GM12878 (cell line): ENCODE results near the gene TWF1. TPM values are rescaled to one million over a fixed set of nuclear protein-coding genes. Genes with fewer than 3 reads are reported as not detected.

ENCODE experiments used
- ATAC-seq: fragments of 200-7000 bp; cut with Tn5 transposase; 3 replicates; pipeline ENCODE4 v1.9.1; 2020; ENCODE audit warnings: mild to moderate bottlenecking, moderate library complexity
- BruUV-seq: library from RNA; stranded (reverse); fragments of 400-500 nt; replicated peaks from 2 replicates; lab custom pipeline; 2021; lab: Mats Ljungman, UMichigan
- CTCF ChIA-PET: fragments of 300-600 bp; sonication (Branson Sonifier 250); formaldehyde crosslinking; extraction: SDS; loops from one replicate; lab custom pipeline; 2021; ENCODE audit warnings: inconsistent platforms; lab: Yijun Ruan, JAX
- POLR2A ChIA-PET: fragments of 350-600 bp; formaldehyde crosslinking; extraction: SDS; loops from one replicate; lab custom pipeline; 2021; ENCODE audit warnings: inconsistent platforms; lab: Charles Lee
- RAD21 ChIA-PET: fragments of 300-600 bp; sonication (Branson Sonifier 250); formaldehyde crosslinking; loops from one replicate; lab custom pipeline; 2023; ENCODE audit warnings: antibody characterized with exemption; ENCODE audit not compliant: unreplicated experiment; lab: Charles Lee
- SMC1A ChIA-PET: fragments of 300-600 bp; sonication (Branson Sonifier 250); formaldehyde crosslinking; loops from one replicate; lab custom pipeline; 2023; ENCODE audit not compliant: unreplicated experiment, uncharacterized antibody; lab: Charles Lee
- DNase-seq: peaks from one replicate; pipeline ENCODE4 v3.0.0-alpha.2; 2011; ENCODE audit warnings: low read depth, low spot score
- FAIRE-seq: peaks from 3 replicates; lab custom pipeline; 2011; peaks lifted over from hg19 to GRCh38; lab: Jason Lieb, UNC
- H2AFZ ChIP-seq: 2 replicates; pipeline ENCODE4 v1.6.0; 2011; ENCODE audit warnings: low read depth, low read length, control low read depth; ENCODE audit not compliant: control insufficient read depth
- H3K27ac ChIP-seq: 2 replicates; pipeline ENCODE4 v1.5.1; 2011; ENCODE audit warnings: control low read depth; ENCODE audit not compliant: control insufficient read depth, insufficient read depth
- H3K27me3 ChIP-seq, 2 experiments: replicated peaks in 1 of 2; 2 replicates each; pipeline versions ENCODE4 v1.6.0 to v1.6.1; 2011; ENCODE audit warnings: low read length in 1 of 2; ENCODE audit not compliant: control insufficient read depth in 2 of 2, insufficient read depth in 2 of 2
- H3K36me3 ChIP-seq, 2 experiments: 2 replicates each; pipeline ENCODE4 v1.5.1; 2011; ENCODE audit warnings: low read length in 1 of 2; ENCODE audit not compliant: control insufficient read depth in 2 of 2, insufficient read depth in 2 of 2
- H3K4me1 ChIP-seq: 2 replicates; pipeline ENCODE4 v1.6.1; 2011; ENCODE audit warnings: mild to moderate bottlenecking, low read length, moderate library complexity, mixed read lengths; ENCODE audit not compliant: control insufficient read depth, insufficient read depth
- H3K4me2 ChIP-seq: 2 replicates; pipeline ENCODE4 v1.6.0; 2011; ENCODE audit warnings: control low read depth; ENCODE audit not compliant: control insufficient read depth, insufficient read depth
- H3K4me3 ChIP-seq: fragments of 200-600 bp; sonication (generic); 2 replicates; pipeline ENCODE4 v1.5.1; 2016
- H3K79me2 ChIP-seq: 2 replicates; pipeline ENCODE4 v1.6.0; 2011; ENCODE audit warnings: low read length; ENCODE audit not compliant: control insufficient read depth, insufficient read depth
- H3K9ac ChIP-seq: 2 replicates; pipeline ENCODE4 v1.8.0; 2011; ENCODE audit warnings: low read length, control low read depth, mixed read lengths; ENCODE audit not compliant: control insufficient read depth, insufficient read depth
- H3K9me3 ChIP-seq: replicated peaks from 3 replicates; pipeline ENCODE4 v1.5.1; 2011; ENCODE audit warnings: mild to moderate bottlenecking, low read length; ENCODE audit not compliant: control insufficient read depth, insufficient read depth
- H4K20me1 ChIP-seq: 2 replicates; pipeline ENCODE4 v1.6.0; 2011; ENCODE audit not compliant: control insufficient read depth, insufficient read depth
- CREM ChIP-seq: IDR thresholded peaks from 2 replicates; pipeline ENCODE4 v1.6.1; 2014; ENCODE audit warnings: antibody characterized with exemption, low read depth
- GATAD2B ChIP-seq: fragments of 450-650 bp; conservative IDR thresholded peaks from 2 replicates; pipeline ENCODE4 v1.6.1; 2017; ENCODE audit warnings: low read depth, mild to moderate bottlenecking, moderate library complexity
- IRF4 ChIP-seq: IDR thresholded peaks from 2 replicates; pipeline ENCODE4 v1.6.1; 2011; ENCODE audit warnings: low read depth, low read length
- NKRF ChIP-seq: fragments of 450-650 bp; conservative IDR thresholded peaks from 2 replicates; pipeline ENCODE4 v1.6.1; 2017; ENCODE audit warnings: mild to moderate bottlenecking, moderate library complexity
- POLR2AphosphoS5 ChIP-seq: IDR thresholded peaks from 2 replicates; pipeline ENCODE4 v1.6.1; 2011; ENCODE audit warnings: mild to moderate bottlenecking, low read length, inconsistent platforms
- TARDBP ChIP-seq: IDR thresholded peaks from 2 replicates; pipeline ENCODE4 v1.6.1; 2016; ENCODE audit warnings: borderline replicate concordance
- ZNF274 ChIP-seq: IDR thresholded peaks from one replicate; pipeline ENCODE4 v1.8.0; 2011; ENCODE audit not compliant: insufficient read length, insufficient read depth
- WGBS: methylation state at CpG from one replicate; pipeline ENCODE4 v1.1.6; 2016; ENCODE audit warnings: low lambda C conversion rate; ENCODE audit not compliant: insufficient replicate concordance, insufficient coverage; ENCODE audit errors: missing lambda C conversion rate; 5-methylcytosine and 5-hydroxymethylcytosine counted together
- in situ Hi-C: fragments of 300-500 bp; cut with MboI; formaldehyde crosslinking; loops from 9 replicates; pipeline ENCODE4 v1.14.3; 2018; ENCODE audit warnings: mixed read lengths
- intact Hi-C: fragments of 100-400 bp; cut with micrococcal nuclease; formaldehyde crosslinking; loops from one replicate; pipeline ENCODE4 v1.14.2; 2022; ENCODE audit not compliant: unreplicated experiment
- polyA plus RNA-seq, 11 experiments: library from polyadenylated mRNA; depleted of rRNA in 4 of 11; unstranded in 6 of 11; stranded (reverse) in 5 of 11; fragments of >200 nt; fragmentation: Nextera tagmentation in 4 of 11; fragmentation: Illumina TruSeq in 1 of 11; extraction: Ambion mirVana in 4 of 11; extraction: Trizol in 1 of 11; gene quantifications; 1 replicate in 1 of 11; 2 replicates in 10 of 11; pipeline versions ENCODE4 v1.2.1 to v1.2.3, GENCODE V29; 2011 to 2016; ENCODE audit warnings: inconsistent platforms in 2 of 11, missing spikeins in 2 of 11, low read depth in 1 of 11
- total RNA-seq, 4 experiments: library from RNA; depleted of rRNA in 3 of 4; stranded (reverse); fragments of >200 nt in 3 of 4; fragmentation: Illumina TruSeq in 1 of 4; extraction: Trizol in 1 of 4; gene quantifications; 2 replicates each; pipeline versions ENCODE4 v1.2.1 to v1.2.3, GENCODE V29; 2013 to 2021

Gene TWF1
- total and polyA plus RNA-seq, 10 of the 15 experiments (the other 5 are each of a cell fraction or from before 2014, with no cell fraction given), result 8.7 to 23.5 (median 18.4) TPM

GRCh38 chr12:43758728-43759563 is 47.2 kb downstream of the TWF1 start, which contains the start of the genes IRAK4 and PUS7L (continued):
- peak; percentile 83; the same call in 1 of the 2 replicates for TF ChIP-seq GATAD2B
- TF ChIP-seq POLR2AphosphoS5, result peak; percentile 93
- TF ChIP-seq CREM, result peak; percentile 85; the same call in 1 of the 2 replicates

DNA sequence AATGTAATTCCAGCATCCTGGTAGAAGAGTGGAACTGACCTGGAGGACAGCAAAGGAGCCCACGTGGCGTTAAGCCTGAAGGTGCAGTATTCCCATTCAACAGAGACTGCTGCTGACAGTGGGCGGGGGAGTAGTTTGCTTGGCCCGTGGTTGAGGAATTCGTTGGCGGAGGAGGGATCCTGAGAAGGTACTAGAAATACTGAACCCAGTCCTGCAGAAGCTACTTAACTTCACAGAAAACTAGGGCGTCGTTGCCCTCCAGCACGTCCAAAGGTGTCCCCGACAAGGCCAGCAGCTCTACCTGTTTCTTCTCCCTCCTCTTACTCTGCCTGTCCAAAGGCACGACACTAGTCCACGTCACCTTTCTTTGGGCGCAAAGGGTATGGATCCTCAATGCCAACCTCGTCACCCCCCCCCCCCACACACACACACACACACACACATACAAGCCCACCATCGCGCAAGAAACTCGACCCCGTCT is 47.8 kb downstream of the TWF1 start:
- no peaks in the 10 kb centered on the region for H4K20me1 ChIP-seq
- ChIA-PET SMC1A (interaction anchor here (0.7 to 2.4 kb wide), 11 partner anchors 8 to 124 kb away, joined by 3 to 12 read pairs (median 4); partner anchors contain the start of gene TWF1), RAD21 (interaction anchor here (0.7 to 2.8 kb wide), 6 partner anchors 10 to 125 kb away, joined by 3 to 20 read pairs (median 7); partner anchors contain the start of gene TWF1)
- peak overlapping the region; percentile 47 for H3K27ac ChIP-seq
- peak overlapping the region; percentile 91 for H2AFZ ChIP-seq
- no peaks in the 10 kb centered on the region for H3K36me3 ChIP-seq
- H3K9ac ChIP-seq, result peak overlapping the region; percentile 74
- TF ChIP-seq NKRF, result 0 out of 2 replicates have a peak, but pooled peaks have one; percentile 40
- 0 out of 2 replicates have a peak, but pooled peaks have one; percentile 3 for TF ChIP-seq IRF4
- 0 out of 2 replicates have a peak, but pooled peaks have one; percentile 50 for TF ChIP-seq TARDBP
- no peak for TF ChIP-seq ZNF274
- TF ChIP-seq, all 136 proteins: peak for 3
- peak; percentile 30 for ATAC-seq
- 2% methylated on average over 14 of the region's 18 CpGs for WGBS
- BruUV-seq, result TSS peak; percentile 63
- CTCF ChIA-PET, result interaction anchor here (0.8 to 3.1 kb wide), 10 partner anchors 8 to 125 kb away, joined by 3 to 27 read pairs (median 6); partner anchors contain the start of gene TWF1
- Histone ChIP-seq H3K4me1 (0 out of 2 replicates have a peak, but pooled peaks cover 4% of the 10 kb centered on the region), H3K9me3 (no peaks in the 10 kb centered on the region), H3K4me3 (peak overlapping the region; percentile 84), H3K27me3 (no peaks in the 10 kb centered on the region), H3K4me2 (peak overlapping the region; percentile 62), H3K79me2 (peaks cover 52% of the 10 kb centered on the region)
- intact Hi-C loops, result loop anchor here (5.0 kb wide), 1 partner anchor 1291 kb away; no protein-coding TSS in a partner anchor
- in situ Hi-C loops, result no loop called here
- FAIRE-seq, result peak; percentile 65
- POLR2A ChIA-PET, result interaction anchor here (1.3 to 4.1 kb wide), 2 partner anchors 16 to 48 kb away, joined by 3 to 24 read pairs; partner anchors contain the start of gene TWF1
- peak; percentile 17 for DNase-seq
